CD4-positive, alpha-beta T cell (primary cell): ENCODE data around the gene FNDC3B. TPM values are rescaled to one million over a fixed set of nuclear protein-coding genes. Genes with fewer than 3 reads are reported as not detected.

Experiments
- ATAC-seq: fragments of 200-7000 bp; cut with Tn5 transposase; one replicate; pipeline ENCODE4 v1.10.0; 2022; ENCODE audit warnings: mild to moderate bottlenecking; ENCODE audit not compliant: poor library complexity
- CTCF ChIA-PET: fragments of 350-600 bp; sonication (Branson Sonifier 250); formaldehyde crosslinking; loops from one replicate; lab custom pipeline; 2021; ENCODE audit warnings: antibody characterized with exemption, inconsistent platforms; lab: Charles Lee
- POLR2A ChIA-PET: fragments of 350-600 bp; sonication (Branson Sonifier 250); formaldehyde crosslinking; loops from one replicate; lab custom pipeline; 2021; ENCODE audit warnings: antibody characterized with exemption, inconsistent platforms; lab: Charles Lee
- DNase-seq, 14 experiments: peaks; one replicate each; pipeline ENCODE4 v3.0.0-alpha.2; 2013 to 2020; ENCODE audit warnings: mixed read lengths in 2 of 14
- H3K27ac ChIP-seq, 2 donors: one replicate each; pipeline versions ENCODE4 v1.5.1 to v1.7.0; 2013; ENCODE audit warnings: low read length in 2 of 2, low read depth in 1 of 2, mild to moderate bottlenecking in 1 of 2
- H3K27me3 ChIP-seq, 2 experiments: 1 replicate in 1 of 2; 2 replicates in 1 of 2; pipeline versions ENCODE4 v1.6.1 to v1.7.0; 2013; ENCODE audit warnings: low read length in 2 of 2, control low read depth in 1 of 2, mild to moderate bottlenecking in 1 of 2, moderate library complexity in 1 of 2; ENCODE audit not compliant: insufficient read depth in 2 of 2, control insufficient read depth in 1 of 2
- H3K36me3 ChIP-seq: one replicate; pipeline ENCODE4 v1.6.1; 2013; ENCODE audit warnings: low read length, control low read depth; ENCODE audit not compliant: insufficient read depth
- H3K4me1 ChIP-seq: one replicate; pipeline ENCODE4 v1.6.1; 2013; ENCODE audit warnings: low read length, control low read depth; ENCODE audit not compliant: insufficient read depth
- H3K4me3 ChIP-seq: one replicate; pipeline ENCODE4 v1.5.1; 2013; ENCODE audit warnings: mild to moderate bottlenecking, low read length, moderate library complexity
- H3K9me3 ChIP-seq, 2 experiments: 1 replicate in 1 of 2; 2 replicates in 1 of 2; pipeline versions ENCODE4 v1.6.1 to v1.7.0; 2013; ENCODE audit warnings: low read length in 2 of 2, mild to moderate bottlenecking in 2 of 2, control low read depth in 1 of 2, moderate library complexity in 1 of 2; ENCODE audit not compliant: control insufficient read depth in 1 of 2, insufficient read depth in 1 of 2
- H3K27ac Mint-ChIP-seq: one replicate; pipeline ENCODE4 v1.8.0; 2020; ENCODE audit warnings: mixed read lengths
- H3K27me3 Mint-ChIP-seq: one replicate; pipeline ENCODE4 v1.8.0; 2021; ENCODE audit warnings: mixed read lengths
- H3K36me3 Mint-ChIP-seq: one replicate; pipeline ENCODE4 v1.8.0; 2021; ENCODE audit warnings: low read depth, mixed read lengths
- H3K4me1 Mint-ChIP-seq: one replicate; pipeline ENCODE4 v1.8.0; 2021; ENCODE audit warnings: low read depth, mixed read lengths
- H3K4me3 Mint-ChIP-seq: one replicate; pipeline ENCODE4 v1.8.0; 2020; ENCODE audit warnings: mild to moderate bottlenecking, mixed read lengths
- H3K9me3 Mint-ChIP-seq: one replicate; pipeline ENCODE4 v1.8.0; 2020; ENCODE audit warnings: mixed read lengths
- CTCF ChIP-seq: fragments of 200-600 bp; IDR thresholded peaks from one replicate; pipeline ENCODE4 v1.8.0; 2022; ENCODE audit warnings: antibody characterized with exemption, mild to moderate bottlenecking
- intact Hi-C, 2 experiments: fragments of 100-400 bp; cut with DNase I in 1 of 2; cut with micrococcal nuclease in 1 of 2; formaldehyde crosslinking; loops; one replicate each; pipeline versions ENCODE4 v1.15.1 to v1.9.0; 2023 to 2025; cut with DNase I, micrococcal nuclease
- total RNA-seq, 174 experiments: library from RNA in 2 of 174; stranded (reverse) in 2 of 174; gene quantifications; one replicate each; pipeline ENCODE4 v1.2.3 and lab custom pipeline; 2021 to 2026

FNDC3B gene
- total RNA-seq, 2 experiments from 2014 or later = 26.1 to 28.7 TPM

GRCh38 chr3:172043233-172043632, 3.9 kb downstream of the FNDC3B start:
- intact Hi-C loops = no loop called here
- H3K27me3 Mint-ChIP-seq = no peaks in the 10 kb centered on the region
- H3K4me3 Mint-ChIP-seq = peak overlapping the region; percentile 65
- peaks cover 66% of the 10 kb centered on the region for H3K4me1 Mint-ChIP-seq
- Histone ChIP-seq H3K27me3 (no peaks in the 10 kb centered on the region), H3K4me3 (no peak overlapping the region), H3K27ac (no peak overlapping the region), H3K9me3 (no peaks in the 10 kb centered on the region), H3K36me3 (no peaks in the 10 kb centered on the region), H3K4me1 (peaks cover 26% of the 10 kb centered on the region)
- DNase-seq (no peak), ATAC-seq (no peak)
- ChIA-PET POLR2A (interaction anchor here (1.0 to 2.1 kb wide), 3 partner anchors 14 to 64 kb away, joined by 3 to 6 read pairs (median 5); no protein-coding TSS in a partner anchor), CTCF (interaction anchor here (0.7 kb wide), 1 partner anchor 21 kb away, joined by 3 read pairs; no protein-coding TSS in a partner anchor)
- peaks cover 5% of the 10 kb centered on the region for H3K36me3 Mint-ChIP-seq
- no peaks in the 10 kb centered on the region for H3K9me3 Mint-ChIP-seq
- no peak overlapping the region for H3K27ac Mint-ChIP-seq
- TF ChIP-seq CTCF = no peak

- Histone ChIP-seq H3K27me3 (no peaks in the 10 kb centered on the region), H3K4me3 (no peak overlapping the region), H3K9me3 (no peaks in the 10 kb centered on the region), H3K4me1 (peaks cover 23% of the 10 kb centered on the region), H3K36me3 (no peaks in the 10 kb centered on the region), H3K27ac (no peak overlapping the region)
- DNase-seq (no peak), ATAC-seq (no peak)
- Mint-ChIP-seq H3K4me3 (no peak overlapping the region), H3K27me3 (no peaks in the 10 kb centered on the region), H3K9me3 (peaks cover 2% of the 10 kb centered on the region), H3K4me1 (peaks cover 61% of the 10 kb centered on the region), H3K27ac (no peak overlapping the region), H3K36me3 (peaks cover 8% of the 10 kb centered on the region)
- CTCF ChIA-PET = no interaction called here
- POLR2A ChIA-PET = interaction anchor here (1.0 to 2.1 kb wide), 2 partner anchors 13 to 59 kb away, joined by 3 to 5 read pairs; no protein-coding TSS in a partner anchor
- no peak for TF ChIP-seq CTCF
- intact Hi-C loops = no loop called here
These were observed 4.4 kb downstream of the FNDC3B start for GRCh38 chr3:172043766-172044165.

DNA sequence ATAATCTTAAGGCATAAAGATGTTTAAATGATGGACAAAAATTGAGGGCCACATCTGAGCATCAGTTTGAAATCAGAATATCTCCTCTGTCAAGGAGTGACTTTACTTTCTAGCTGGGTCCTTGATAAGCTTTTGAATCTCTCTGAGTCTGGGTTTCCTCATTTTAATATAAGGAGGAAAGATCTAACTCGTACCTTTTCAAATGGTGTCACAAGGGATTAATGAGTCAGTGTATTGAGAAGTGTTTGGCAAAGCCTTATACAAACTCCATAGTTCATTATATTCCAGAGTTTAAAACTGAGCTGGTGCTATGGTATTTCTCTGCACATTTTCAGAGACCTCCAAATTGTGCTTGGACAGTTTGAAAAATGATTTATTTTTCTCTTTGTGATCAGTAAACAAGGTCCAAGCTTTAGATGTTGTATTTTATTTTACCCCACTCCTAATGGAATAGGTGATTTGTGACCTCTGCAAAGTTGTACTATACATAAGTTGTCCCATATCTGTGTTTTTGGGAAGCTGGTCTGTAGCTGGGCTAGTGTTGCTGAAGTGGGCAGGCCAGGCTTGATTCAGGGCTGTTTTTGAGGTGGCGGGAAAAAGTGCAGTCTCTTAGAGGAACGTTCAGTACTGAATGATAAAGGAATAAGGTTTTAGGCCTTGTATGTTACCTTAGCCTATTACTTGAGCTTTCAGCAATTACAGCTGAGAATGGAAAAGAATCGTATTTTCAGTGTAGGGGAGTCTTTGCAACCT, 5.6 kb downstream of the FNDC3B start:
- no peak for TF ChIP-seq CTCF
- DNase-seq = no peak
- Mint-ChIP-seq H3K27ac (no peak overlapping the region), H3K4me3 (peak overlapping the region; percentile 21), H3K36me3 (peaks cover 11% of the 10 kb centered on the region), H3K4me1 (peaks cover 52% of the 10 kb centered on the region), H3K27me3 (no peaks in the 10 kb centered on the region), H3K9me3 (peaks cover 2% of the 10 kb centered on the region)
- POLR2A ChIA-PET = interaction anchor here (0.6 to 2.1 kb wide), 4 partner anchors 12 to 62 kb away, joined by 3 to 5 read pairs (median 4); no protein-coding TSS in a partner anchor
- Histone ChIP-seq H3K27me3 (no peaks in the 10 kb centered on the region), H3K4me1 (peaks cover 17% of the 10 kb centered on the region), H3K9me3 (no peaks in the 10 kb centered on the region), H3K36me3 (peaks cover 1% of the 10 kb centered on the region), H3K27ac (no peak overlapping the region), H3K4me3 (no peak overlapping the region)
- intact Hi-C loops = no loop called here
- ATAC-seq = no peak
- CTCF ChIA-PET = no interaction called here
